ENCODE measurements around the gene ERH.

The ERH gene

GRCh38 chr14:69335371-69335771, 62.7 kb downstream of the ERH start:
- no peak for TF ChIP-seq CTCF (conservative IDR thresholded peaks at IDR 0.05)
- H3K27ac ChIP-seq = peak overlapping the region; percentile 30; the same call in 1 of the 2 replicates

- no peak for TF ChIP-seq CTCF (conservative IDR thresholded peaks at IDR 0.05)
- H3K27ac ChIP-seq = no peak overlapping the region
Observed at GRCh38 chr14:69334576-69334975, 63.5 kb downstream of the ERH start.

GRCh38 chr14:69333791-69334337, 64.2 kb downstream of the ERH start:
- TF ChIP-seq CTCF (conservative IDR thresholded peaks at IDR 0.05) = no peak
- H3K27ac ChIP-seq = no peak overlapping the region

- H3K27ac ChIP-seq = no peak overlapping the region
- no peak for TF ChIP-seq CTCF (conservative IDR thresholded peaks at IDR 0.05)
Observed at GRCh38 chr14:69332782-69333395, 65.2 kb downstream of the ERH start.

GRCh38 chr14:69331206-69331605, 66.9 kb downstream of the ERH start:
- TF ChIP-seq CTCF (conservative IDR thresholded peaks at IDR 0.05) = no peak
- no peak overlapping the region for H3K27ac ChIP-seq

All from VCaP (cell line).